HepG2 (cell line): ENCODE results near the gene SPART. TPM values are rescaled to one million over a fixed set of nuclear protein-coding genes. Genes with fewer than 3 reads are reported as not detected.

ENCODE experiments used
- E2F5 ChIP-seq: sonication (generic); formaldehyde crosslinking; conservative IDR thresholded peaks from 2 replicates; pipeline ENCODE4 v1.4.0; 2020; ENCODE audit warnings: missing genetic modification reagents
- EZH2 ChIP-seq: conservative IDR thresholded peaks from 2 replicates; pipeline ENCODE4 v1.6.1; 2012; ENCODE audit warnings: mild to moderate bottlenecking, low read depth, low read length, moderate library complexity
- GMEB1 ChIP-seq: sonication (generic); formaldehyde crosslinking; IDR thresholded peaks from 2 replicates; pipeline ENCODE4 v1.5.1; 2020; ENCODE audit warnings: missing genetic modification reagents, mild to moderate bottlenecking, borderline replicate concordance
- GTF3A ChIP-seq: sonication (generic); formaldehyde crosslinking; conservative IDR thresholded peaks from 2 replicates; pipeline ENCODE4 v1.4.0; 2020; ENCODE audit warnings: mild to moderate bottlenecking, missing genetic modification reagents
- HNF4G ChIP-seq, 2 experiments: sonication (generic) in 1 of 2; formaldehyde crosslinking in 1 of 2; IDR thresholded peaks; 2 replicates each; pipeline versions ENCODE4 v1.4.0 to v1.6.1; 2011 to 2020; ENCODE audit warnings: borderline replicate concordance in 2 of 2, low read depth in 2 of 2, mild to moderate bottlenecking in 2 of 2, low read length in 1 of 2, missing genetic modification reagents in 1 of 2, moderate library complexity in 1 of 2
- HNRNPLL ChIP-seq: fragments of 200-400 bp; formaldehyde crosslinking; IDR thresholded peaks from 2 replicates; pipeline ENCODE4 v1.6.1; 2017; ENCODE audit warnings: mild to moderate bottlenecking, low read depth, low read length; ENCODE audit not compliant: poor library complexity, severe bottlenecking
- KLF15 ChIP-seq: sonication (generic); formaldehyde crosslinking; IDR thresholded peaks from 2 replicates; pipeline ENCODE4 v1.8.1; 2023; ENCODE audit warnings: borderline replicate concordance, mild to moderate bottlenecking, inconsistent platforms, missing genetic modification reagents, mixed read lengths
- KMT2A ChIP-seq: sonication (generic); formaldehyde crosslinking; IDR thresholded peaks from 2 replicates; pipeline ENCODE4 v1.4.0; 2020; ENCODE audit warnings: missing genetic modification reagents
- LCORL ChIP-seq, 2 experiments: fragments of 450-650 bp in 1 of 2; sonication (generic) in 1 of 2; formaldehyde crosslinking in 1 of 2; IDR thresholded peaks; 2 replicates each; pipeline versions ENCODE4 v1.5.0 to v1.6.1; 2017 to 2020; ENCODE audit warnings: antibody characterized with exemption in 1 of 2, missing genetic modification reagents in 1 of 2
- MYNN ChIP-seq: sonication (generic); formaldehyde crosslinking; IDR thresholded peaks from 2 replicates; pipeline ENCODE4 v1.4.0; 2020; ENCODE audit warnings: mild to moderate bottlenecking, low read depth, missing genetic modification reagents
- POLR2AphosphoS5 ChIP-seq: IDR thresholded peaks from 2 replicates; pipeline ENCODE4 v1.6.1; 2012; ENCODE audit warnings: low read depth, low read length
- SATB2 ChIP-seq: sonication (generic); formaldehyde crosslinking; IDR thresholded peaks from 2 replicates; pipeline ENCODE4 v1.5.0; 2020; ENCODE audit warnings: missing genetic modification reagents
- ZNF335 ChIP-seq: sonication (generic); formaldehyde crosslinking; IDR thresholded peaks from 2 replicates; pipeline ENCODE4 v1.4.0; 2020; ENCODE audit warnings: missing genetic modification reagents
- ZNF501 ChIP-seq: sonication (generic); formaldehyde crosslinking; IDR thresholded peaks from 2 replicates; pipeline ENCODE4 v1.5.1; 2020; ENCODE audit warnings: mild to moderate bottlenecking, moderate library complexity, missing genetic modification reagents
- ZNF646 ChIP-seq: sonication (generic); formaldehyde crosslinking; IDR thresholded peaks from 2 replicates; pipeline ENCODE4 v1.9.0; 2021; ENCODE audit warnings: mild to moderate bottlenecking, missing genetic modification reagents
- ZNF749 ChIP-seq: sonication (generic); formaldehyde crosslinking; IDR thresholded peaks from 2 replicates; pipeline ENCODE4 v1.8.0; 2022; ENCODE audit warnings: mild to moderate bottlenecking, missing genetic modification reagents, moderate library complexity, borderline replicate concordance
- ZNF891 ChIP-seq: sonication (generic); formaldehyde crosslinking; IDR thresholded peaks from 2 replicates; pipeline ENCODE4 v1.5.0; 2020; ENCODE audit warnings: mild to moderate bottlenecking, missing genetic modification reagents
- polyA plus RNA-seq, 8 experiments: library from polyadenylated mRNA; depleted of rRNA in 3 of 8; stranded (reverse) in 7 of 8; unstranded in 1 of 8; fragments of >200 nt; fragmentation: Illumina TruSeq in 4 of 8; extraction: Trizol in 4 of 8; gene quantifications; 2 replicates each; pipeline versions ENCODE4 v1.2.1 to v1.2.3, GENCODE V29; 2011 to 2016; ENCODE audit warnings: low read depth in 4 of 8, missing spikeins in 1 of 8, mixed read lengths in 1 of 8; ENCODE audit not compliant: insufficient read depth in 1 of 8
- total RNA-seq, 5 experiments: library from RNA; depleted of rRNA; stranded (reverse); fragments of >200 nt; fragmentation: Illumina TruSeq; extraction: Trizol; gene quantifications; 2 replicates each; pipeline ENCODE4 v1.2.3, GENCODE V29; 2016; ENCODE audit warnings: low read depth in 1 of 5

Gene SPART
- total and polyA plus RNA-seq, 2 of the 13 experiments (the other 11 are each of a cell fraction or from before 2014, with no cell fraction given): 8.9 to 28.8 TPM

- TF ChIP-seq HNRNPLL (no peak), KMT2A (CRISPR knock-in tag) (peak; percentile 61; the same call in 1 of the 2 replicates), LCORL (IDR thresholded peaks at IDR 0.05) (no peak), LCORL (CRISPR knock-in tag; IDR thresholded peaks at IDR 0.05) (no peak), MYNN (no peak), EZH2 (no peak), GTF3A (CRISPR knock-in tag) (no peak), ZNF749 (CRISPR knock-in tag) (no peak), E2F5 (no peak), ZNF335 (CRISPR knock-in tag) (no peak), GMEB1 (CRISPR knock-in tag) (no peak), SATB2 (CRISPR knock-in tag) (no peak), POLR2AphosphoS5 (peak; percentile 22; the same call in 1 of the 2 replicates), HNF4G (IDR thresholded peaks at IDR 0.05; ENCODE audit: borderline replicate concordance, low read depth, low read length) (no peak), HNF4G (CRISPR knock-in tag; IDR thresholded peaks at IDR 0.05; ENCODE audit: borderline replicate concordance, low read depth) (no peak), ZNF501 (CRISPR knock-in tag) (peak; percentile 51; the same call in 1 of the 2 replicates), ZNF646 (no peak), KLF15 (CRISPR knock-in tag) (no peak), ZNF891 (CRISPR knock-in tag) (no peak; the same call in 1 of the 2 replicates)
Observed at GRCh38 chr13:36346222-36347083, at the start of gene SPART (continued).
